Esophagus muscularis mucosa (tissue), 4 donors: ENCODE results near the gene MISP3. TPM values are rescaled to one million over a fixed set of nuclear protein-coding genes. Genes with fewer than 3 reads are reported as not detected.

Experiments
- DNase-seq: peaks from one replicate; pipeline ENCODE4 v3.0.0-alpha.2; 2017; ENCODE audit errors: extremely low spot score
- H3K27ac ChIP-seq, 4 donors: fragments of 200-600 bp; sonication (generic); replicated peaks in 1 of 4; 1 replicate in 3 of 4; 2 replicates in 1 of 4; pipeline ENCODE4 v1.5.1; 2016 to 2019; ENCODE audit warnings: mild to moderate bottlenecking in 1 of 4
- H3K27me3 ChIP-seq, 4 donors: fragments of 200-600 bp; sonication (generic); one replicate each; pipeline versions ENCODE4 v1.5.1 to v1.6.0; 2016 to 2019
- H3K36me3 ChIP-seq, 4 donors: fragments of 200-600 bp; sonication (generic); one replicate each; pipeline ENCODE4 v1.5.1; 2016 to 2019
- H3K4me1 ChIP-seq, 4 donors: fragments of 200-600 bp; sonication (generic); one replicate each; pipeline ENCODE4 v1.5.1; 2016 to 2019
- H3K4me3 ChIP-seq, 4 donors: fragments of 200-600 bp; sonication (generic); 1 replicate in 2 of 4; 2 replicates in 2 of 4; pipeline ENCODE4 v1.5.1; 2016 to 2019; ENCODE audit warnings: mild to moderate bottlenecking in 4 of 4, moderate library complexity in 1 of 4
- H3K9me3 ChIP-seq, 4 donors: fragments of 200-600 bp; sonication (generic); 1 replicate in 3 of 4; 2 replicates in 1 of 4; pipeline ENCODE4 v1.5.1; 2016 to 2019
- CTCF ChIP-seq, 3 experiments: fragments of 200-600 bp in 2 of 3; fragments of 450-650 bp in 1 of 3; sonication (generic) in 2 of 3; IDR thresholded peaks; one replicate each; pipeline ENCODE4 v1.5.1; 2017 to 2019; ENCODE audit warnings: antibody characterized with exemption in 3 of 3, mild to moderate bottlenecking in 2 of 3, moderate library complexity in 1 of 3
- EP300 ChIP-seq: sonication (generic); formaldehyde crosslinking; IDR thresholded peaks from one replicate; pipeline ENCODE4 v1.6.1; 2017; ENCODE audit warnings: antibody characterized with exemption
- POLR2A ChIP-seq: fragments of 450-650 bp; IDR thresholded peaks from one replicate; pipeline ENCODE4 v1.6.1; 2017; ENCODE audit warnings: antibody characterized with exemption, moderate library complexity, mild to moderate bottlenecking, low read depth
- POLR2AphosphoS5 ChIP-seq, 2 donors: sonication (generic); formaldehyde crosslinking; IDR thresholded peaks; one replicate each; pipeline ENCODE4 v1.6.1; 2017; ENCODE audit warnings: antibody characterized with exemption in 2 of 2
- whole genome bisulfite sequencing: methylation state at CpG from one replicate; pipeline ENCODE4 v1.1.5; 2018; 5-methylcytosine and 5-hydroxymethylcytosine counted together
- intact Hi-C: fragments of 100-400 bp; cut with DNase I; formaldehyde crosslinking; loops from one replicate; pipeline ENCODE4 v1.15.1; 2023
- total RNA-seq, 4 donors: library from RNA; depleted of rRNA; stranded (reverse); fragments of >200 nt; gene quantifications; one replicate each; pipeline versions ENCODE4 v1.1.0 to v1.2.1, GENCODE V29; 2016

Gene MISP3
- total RNA-seq, 4 donors from 2014 or later: 1.5 to 11.1 (median 7.6) TPM

GRCh38 chr19:14053500-14053899 lies 19.1 kb upstream of the MISP3 start:
- Histone ChIP-seq H3K4me3 (no peak overlapping the region), H3K9me3 (peaks cover 0 to 9% (median 4%) of the 10 kb centered on the region in 4 donors), H3K36me3 (peaks cover 0 to 24% (median 0%) of the 10 kb centered on the region in 4 donors), H3K27ac (no peak overlapping the region), H3K4me1 (peaks cover 5 to 18% (median 16%) of the 10 kb centered on the region in 4 donors), H3K27me3 (peaks cover 0 to 17% (median 4%) of the 10 kb centered on the region in 4 donors)
- DNase-seq: no peak
- TF ChIP-seq CTCF (IDR thresholded peaks at IDR 0.05) (no peak), POLR2AphosphoS5 (IDR thresholded peaks at IDR 0.05) (no peak), EP300 (no peak), POLR2A (no peak)
- WGBS: 83% methylated on average over 8 of the region's 11 CpGs
- intact Hi-C loops: no loop called here

DNA sequence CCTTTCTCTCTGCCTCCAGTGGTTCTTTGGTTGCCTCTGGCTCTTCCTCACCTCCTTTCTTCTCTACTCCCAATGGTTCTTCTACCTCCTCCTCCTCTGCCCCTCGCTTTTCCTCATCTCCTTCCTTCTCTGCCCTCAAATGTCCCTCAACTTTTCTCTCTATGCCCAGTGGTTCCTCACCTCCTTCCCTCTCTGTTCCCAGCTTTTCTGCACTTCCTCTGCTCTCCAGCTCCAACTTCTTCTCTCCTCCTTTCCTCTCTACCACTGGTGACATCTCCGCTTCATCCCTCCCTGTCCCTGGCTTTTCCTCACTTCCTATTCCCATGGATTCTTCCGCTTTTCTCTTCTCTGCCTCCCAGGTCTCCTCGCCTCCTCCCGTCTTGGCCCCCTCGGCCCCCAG lies 18.5 kb upstream of the MISP3 start:
- peaks cover 0 to 22% (median 0%) of the 10 kb centered on the region in 4 donors for H3K36me3 ChIP-seq
- no peak for TF ChIP-seq CTCF (IDR thresholded peaks at IDR 0.05)
- no peak for TF ChIP-seq EP300
- TF ChIP-seq POLR2AphosphoS5 (IDR thresholded peaks at IDR 0.05): no peak
- no peak for TF ChIP-seq POLR2A
- H3K4me1 ChIP-seq: peaks cover 5 to 24% (median 22%) of the 10 kb centered on the region in 4 donors
- H3K27me3 ChIP-seq: peaks cover 0 to 23% (median 9%) of the 10 kb centered on the region in 4 donors
- no peak for DNase-seq
- intact Hi-C loops: no loop called here
- H3K4me3 ChIP-seq: no peak overlapping the region
- peaks cover 0 to 9% (median 4%) of the 10 kb centered on the region in 4 donors for H3K9me3 ChIP-seq
- WGBS: 89% methylated on average over 6 of the region's 6 CpGs
- H3K27ac ChIP-seq: no peak overlapping the region

- Histone ChIP-seq H3K27me3 (peaks cover 0 to 29% (median 14%) of the 10 kb centered on the region in 4 donors), H3K9me3 (peaks cover 0 to 9% (median 4%) of the 10 kb centered on the region in 4 donors), H3K4me3 (no peak overlapping the region), H3K4me1 (peaks cover 5 to 28% (median 26%) of the 10 kb centered on the region in 4 donors), H3K27ac (no peak overlapping the region), H3K36me3 (peaks cover 0 to 20% (median 0%) of the 10 kb centered on the region in 4 donors)
- no peak for TF ChIP-seq POLR2A
- no peak for TF ChIP-seq POLR2AphosphoS5 (IDR thresholded peaks at IDR 0.05)
- no peak for TF ChIP-seq CTCF (IDR thresholded peaks at IDR 0.05)
- TF ChIP-seq EP300: no peak
- intact Hi-C loops: loop anchor here (5.0 kb wide), 1 partner anchor 172 kb away; no protein-coding TSS in a partner anchor
- 72% methylated on average over 11 of the region's 11 CpGs for WGBS
- peak; percentile 86 for DNase-seq
Observed at GRCh38 chr19:14054721-14055120, 17.9 kb upstream of the MISP3 start.

DNA sequence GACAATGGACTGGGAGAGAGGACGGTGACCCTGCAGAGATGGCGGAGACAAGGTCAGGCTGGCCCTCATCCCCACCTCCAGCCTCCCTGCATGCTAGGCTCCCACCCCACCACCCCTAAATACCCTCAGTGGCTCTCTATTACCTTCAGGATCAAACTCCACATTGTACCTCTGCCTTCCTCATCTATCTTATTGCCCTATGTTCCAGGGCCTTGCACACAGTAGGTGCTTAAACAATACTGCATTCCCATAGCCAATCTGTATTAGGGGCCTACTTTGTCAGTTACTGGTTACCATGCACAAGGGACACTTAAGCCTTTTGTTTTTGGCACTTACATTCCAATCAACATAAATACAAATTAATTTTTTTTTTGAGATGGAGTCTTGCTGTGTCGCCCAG lies 17.2 kb upstream of the MISP3 start:
- H3K27ac ChIP-seq: no peak overlapping the region
- no peak overlapping the region for H3K4me3 ChIP-seq
- peaks cover 0 to 9% (median 4%) of the 10 kb centered on the region in 4 donors for H3K9me3 ChIP-seq
- TF ChIP-seq POLR2A (no peak), POLR2AphosphoS5 (IDR thresholded peaks at IDR 0.05) (no peak), EP300 (no peak), CTCF (IDR thresholded peaks at IDR 0.05) (no peak)
- H3K27me3 ChIP-seq: peaks cover 0 to 36% (median 19%) of the 10 kb centered on the region in 4 donors
- intact Hi-C loops: loop anchor here (5.0 kb wide), 1 partner anchor 173 kb away; no protein-coding TSS in a partner anchor
- H3K36me3 ChIP-seq: peaks cover 0 to 13% (median 0%) of the 10 kb centered on the region in 4 donors
- no peak for DNase-seq
- peaks cover 5 to 28% (median 26%) of the 10 kb centered on the region in 4 donors for H3K4me1 ChIP-seq
- WGBS: 94% methylated on average over 3 of the region's 3 CpGs
